HEK293 (cell line): ENCODE measurements around the gene ZNF215.

ENCODE experiments used
- CTCF ChIP-seq: fragments of 450-650 bp; formaldehyde crosslinking; IDR thresholded peaks from 2 replicates; pipeline ENCODE4 v1.5.1; 2016; ENCODE audit warnings: missing biosample characterization, missing genetic modification characterization
- HOXD13 ChIP-seq: sonication (generic); formaldehyde crosslinking; IDR thresholded peaks from 2 replicates; pipeline ENCODE4 v1.8.0; 2022; ENCODE audit warnings: missing genetic modification reagents, borderline replicate concordance
- ZNF174 ChIP-seq: fragments of 450-650 bp; formaldehyde crosslinking; IDR thresholded peaks from 2 replicates; pipeline ENCODE4 v1.5.0; 2017; ENCODE audit warnings: missing biosample characterization, mild to moderate bottlenecking, missing genetic modification characterization

- no peak for TF ChIP-seq CTCF (tag by site-specific recombination)
- no peak for TF ChIP-seq ZNF174
- no peak for TF ChIP-seq HOXD13 (CRISPR knock-in tag)
These were observed 36.4 kb downstream of the ZNF215 start for GRCh38 chr11:6962673-6963072.
